Measurements from ENCODE around the gene RRP15. TPM values are rescaled to one million over a fixed set of nuclear protein-coding genes. Genes with fewer than 3 reads are reported as not detected.
A peak's percentile ranks its signal among the peaks of the same experiment; 100 is the strongest.

The RRP15 gene
- total and polyA plus RNA-seq, 9 of the 15 experiments (the other 6 are each of a cell fraction or from before 2014, with no cell fraction given): 9.5 to 58.1 (median 29.3) TPM

DNA sequence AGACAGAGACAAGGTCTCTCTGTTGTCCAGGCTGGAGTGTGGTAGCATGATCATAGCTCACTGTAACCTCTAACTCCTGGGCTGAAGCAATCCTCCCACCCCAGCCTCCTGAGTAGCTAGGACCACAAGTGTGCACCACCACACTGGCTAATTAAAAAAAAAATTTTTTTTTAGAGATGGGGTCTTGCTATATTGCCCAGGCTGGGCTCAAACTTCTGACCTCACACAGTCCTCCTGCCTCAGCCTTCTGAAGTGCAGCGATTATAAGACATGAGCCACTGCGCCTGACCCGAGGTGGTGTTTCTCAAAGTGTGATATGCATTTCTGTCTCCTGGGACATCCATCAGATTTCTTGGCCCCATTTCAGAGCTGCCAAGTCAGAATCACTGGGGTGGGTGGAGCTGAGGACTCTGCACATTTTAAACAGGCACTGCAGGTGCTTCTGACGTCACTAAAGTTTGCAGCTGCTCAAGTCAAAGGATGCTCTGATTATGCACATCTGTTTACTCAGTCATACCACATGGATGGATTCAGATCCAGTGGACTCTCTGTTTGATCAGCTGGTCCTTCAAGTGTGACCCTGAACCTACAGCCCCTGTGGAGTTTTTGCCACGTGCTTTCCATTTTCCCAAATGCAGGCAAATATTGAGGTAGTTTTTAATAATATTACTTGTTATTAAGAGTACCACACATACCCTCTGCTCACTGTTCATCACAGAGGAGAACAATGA is 81.4 kb downstream of the RRP15 start:
- POLR2A ChIA-PET: interaction anchor here (0.7 kb wide), 1 partner anchor 115 kb away, joined by 3 read pairs; no protein-coding TSS in a partner anchor
- Histone ChIP-seq H3K9ac (ENCODE audit: insufficient read depth in 1 of 2, low read depth in 2 of 2, low read length in 2 of 2) (no peak overlapping the region), H3K27ac (ENCODE audit: extremely low read depth, low read depth, low read length) (no peak overlapping the region), H4K20me1 (replicated peaks; ENCODE audit: control insufficient read depth, insufficient read depth, low read length) (no peaks in the 10 kb centered on the region), H3K27me3 (ENCODE audit: control insufficient read depth in 2 of 2, insufficient read depth in 2 of 2, low read length in 2 of 2) (0 out of 5 replicates have a peak, but pooled peaks cover 0 to 3% of the 10 kb centered on the region in 2 experiments), H2AFZ (ENCODE audit: low read depth, low read length) (no peak overlapping the region), H3K36me3 (ENCODE audit: control insufficient read depth, insufficient read depth, low read length) (no peaks in the 10 kb centered on the region), H3K4me2 (ENCODE audit: insufficient read depth, low read length) (no peak overlapping the region), H3K79me2 (ENCODE audit: control insufficient read depth, insufficient read depth, low read length) (no peaks in the 10 kb centered on the region), H3K9me1 (ENCODE audit: control insufficient read depth, insufficient read depth, low read length) (no peaks in the 10 kb centered on the region), H3K4me3 (no peak overlapping the region), H3K4me1 (replicated peaks in 1 of 2; ENCODE audit: control insufficient read depth in 2 of 2, insufficient read depth in 2 of 2, low read length in 2 of 2) (no peaks in the 10 kb centered on the region), H3K9me3 (replicated peaks; ENCODE audit: control insufficient read depth, insufficient read depth, low read depth, low read length) (no peaks in the 10 kb centered on the region)
- ATAC-seq (no peak), FAIRE-seq (no peak), DNase-seq (ENCODE audit: extremely low read depth in 1 of 4, low spot score in 3 of 4) (no peak)
- intact Hi-C loops (cut with micrococcal nuclease) (loop anchor here (10.0 kb wide), 1 partner anchor 188 kb away; no protein-coding TSS in a partner anchor), in situ Hi-C loops (cut with MboI) (no loop called here)
- no TSS peak for BruUV-seq (replicated peaks)
- CTCF ChIA-PET (ENCODE audit: low intra/inter-chr PET ratio): no interaction called here
- 3% methylated on average over 5 of the region's 5 CpGs for WGBS (ENCODE audit: insufficient coverage, low coverage, missing lambda C conversion rate)
- TF ChIP-seq KDM1A (IDR thresholded peaks at IDR 0.05) (peak in 1 of 2 experiments; percentile 19; a peak in 1 of 4 replicates), MTA1 (IDR thresholded peaks at IDR 0.05; ENCODE audit: borderline replicate concordance) (no peak), CEBPB (tag; IDR thresholded peaks at IDR 0.05) (no peak), ZNF57 (CRISPR knock-in tag; IDR thresholded peaks at IDR 0.05) (no peak), HDAC3 (IDR thresholded peaks at IDR 0.05; ENCODE audit: borderline replicate concordance, partially characterized antibody) (no peak), CAMTA2 (CRISPR knock-in tag; conservative IDR thresholded peaks at IDR 0.05) (no peak), KAT8 (IDR thresholded peaks at IDR 0.05; ENCODE audit: low read depth) (no peak), KDM5B (IDR thresholded peaks at IDR 0.05; ENCODE audit: insufficient replicate concordance, low read depth, low read length) (no peak), ZNF121 (CRISPR knock-in tag; conservative IDR thresholded peaks at IDR 0.05) (peak; percentile 84), NFIC (IDR thresholded peaks at IDR 0.05) (no peak), ATF1 (CRISPR knock-in tag; IDR thresholded peaks at IDR 0.05) (no peak), ATF1 (tag; IDR thresholded peaks at IDR 0.05) (0 out of 2 replicates have a peak, but pooled peaks have one; percentile 18), SP2 (IDR thresholded peaks at IDR 0.05; ENCODE audit: extremely low read depth, low read depth, low read length, poor library complexity, severe bottlenecking) (no peak), ELK1 (CRISPR knock-in tag; IDR thresholded peaks at IDR 0.05) (no peak), GTF2E2 (tag; IDR thresholded peaks at IDR 0.05) (no peak), RB1 (IDR thresholded peaks at IDR 0.05; ENCODE audit: low read depth) (no peak), HCFC1 (IDR thresholded peaks at IDR 0.05; ENCODE audit: low read depth, low read length) (no peak), STAT5A (IDR thresholded peaks at IDR 0.05; ENCODE audit: borderline replicate concordance, low read length) (no peak)
- TF ChIP-seq, protein P1, sequence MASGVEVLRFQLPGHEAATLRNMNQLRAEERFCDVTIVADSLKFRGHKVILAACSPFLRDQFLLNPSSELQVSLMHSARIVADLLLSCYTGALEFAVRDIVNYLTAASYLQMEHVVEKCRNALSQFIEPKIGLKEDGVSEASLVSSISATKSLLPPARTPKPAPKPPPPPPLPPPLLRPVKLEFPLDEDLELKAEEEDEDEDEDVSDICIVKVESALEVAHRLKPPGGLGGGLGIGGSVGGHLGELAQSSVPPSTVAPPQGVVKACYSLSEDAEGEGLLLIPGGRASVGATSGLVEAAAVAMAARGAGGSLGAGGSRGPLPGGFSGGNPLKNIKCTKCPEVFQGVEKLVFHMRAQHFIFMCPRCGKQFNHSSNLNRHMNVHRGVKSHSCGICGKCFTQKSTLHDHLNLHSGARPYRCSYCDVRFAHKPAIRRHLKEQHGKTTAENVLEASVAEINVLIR (CRISPR knock-in tag; IDR thresholded peaks at IDR 0.05): no peak

Measured in K562 (cell line).